ENCODE data around the gene RMRP.

RMRP gene

DNA sequence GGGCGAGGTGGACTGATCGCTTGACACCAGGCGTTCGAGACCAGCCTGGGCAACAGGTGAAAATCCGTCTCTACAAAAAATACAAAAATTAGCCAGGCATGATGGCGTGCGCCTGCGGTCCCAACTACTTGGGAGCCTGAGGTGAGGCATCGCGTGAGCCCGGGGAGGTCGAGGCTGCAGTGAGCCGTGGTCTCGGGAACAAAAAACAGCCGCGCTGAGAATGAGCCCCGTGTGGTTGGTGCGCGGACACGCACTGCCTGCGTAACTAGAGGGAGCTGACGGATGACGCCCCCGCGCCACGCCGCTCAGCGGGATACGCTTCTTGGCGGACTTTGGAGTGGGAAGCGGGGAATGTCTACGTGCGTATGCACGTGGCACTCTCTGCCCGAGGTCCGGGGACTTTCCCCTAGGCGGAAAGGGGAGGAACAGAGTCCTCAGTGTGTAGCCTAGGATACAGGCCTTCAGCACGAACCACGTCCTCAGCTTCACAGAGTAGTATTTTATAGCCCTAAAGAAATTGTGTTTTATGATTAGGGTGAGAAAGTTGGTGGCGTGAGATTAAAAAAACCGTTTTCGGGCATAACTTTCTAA is at the start of gene RMRP:
TSS of gene RMRP (minus strand) at position 474 of the 591 bp plus-strand sequence.
- no peaks in the 10 kb centered on the region for H3K9me3 Mint-ChIP-seq (ENCODE audit: low read depth)
- H3K4me1 Mint-ChIP-seq (ENCODE audit: low read depth), result peaks cover 65% of the 10 kb centered on the region

GRCh38 chr9:35706951-35707350 is 49.1 kb upstream of the RMRP start:
- Mint-ChIP-seq H3K4me1 (ENCODE audit: low read depth) (no peaks in the 10 kb centered on the region), H3K36me3 (peaks cover 8% of the 10 kb centered on the region), H3K27ac (no peak overlapping the region), H3K27me3 (no peaks in the 10 kb centered on the region), H3K4me3 (no peak overlapping the region), H3K9me3 (ENCODE audit: low read depth) (no peaks in the 10 kb centered on the region)

More for the DNA sequence above, at the start of gene RMRP:
- Mint-ChIP-seq H3K4me3 (peak within 1 kb of the TSS; percentile 85), H3K27ac (peak within 1 kb of the TSS; percentile 99), H3K27me3 (no peaks in the 10 kb centered on the region), H3K36me3 (peaks cover 2% of the 10 kb centered on the region)

GRCh38 chr9:35705836-35706430 is 48.1 kb upstream of the RMRP start:
- H3K36me3 Mint-ChIP-seq, result peaks cover 8% of the 10 kb centered on the region
- H3K4me3 Mint-ChIP-seq, result no peak overlapping the region
- H3K9me3 Mint-ChIP-seq (ENCODE audit: low read depth), result no peaks in the 10 kb centered on the region
- H3K27me3 Mint-ChIP-seq, result no peaks in the 10 kb centered on the region
- no peak overlapping the region for H3K27ac Mint-ChIP-seq
- H3K4me1 Mint-ChIP-seq (ENCODE audit: low read depth), result no peaks in the 10 kb centered on the region

GRCh38 chr9:35705372-35705771 is 47.6 kb upstream of the RMRP start:
- no peaks in the 10 kb centered on the region for H3K9me3 Mint-ChIP-seq (ENCODE audit: low read depth)
- no peak overlapping the region for H3K27ac Mint-ChIP-seq
- no peak overlapping the region for H3K4me3 Mint-ChIP-seq
- H3K36me3 Mint-ChIP-seq, result peaks cover 5% of the 10 kb centered on the region
- no peaks in the 10 kb centered on the region for H3K4me1 Mint-ChIP-seq (ENCODE audit: low read depth)
- H3K27me3 Mint-ChIP-seq, result no peaks in the 10 kb centered on the region

DNA sequence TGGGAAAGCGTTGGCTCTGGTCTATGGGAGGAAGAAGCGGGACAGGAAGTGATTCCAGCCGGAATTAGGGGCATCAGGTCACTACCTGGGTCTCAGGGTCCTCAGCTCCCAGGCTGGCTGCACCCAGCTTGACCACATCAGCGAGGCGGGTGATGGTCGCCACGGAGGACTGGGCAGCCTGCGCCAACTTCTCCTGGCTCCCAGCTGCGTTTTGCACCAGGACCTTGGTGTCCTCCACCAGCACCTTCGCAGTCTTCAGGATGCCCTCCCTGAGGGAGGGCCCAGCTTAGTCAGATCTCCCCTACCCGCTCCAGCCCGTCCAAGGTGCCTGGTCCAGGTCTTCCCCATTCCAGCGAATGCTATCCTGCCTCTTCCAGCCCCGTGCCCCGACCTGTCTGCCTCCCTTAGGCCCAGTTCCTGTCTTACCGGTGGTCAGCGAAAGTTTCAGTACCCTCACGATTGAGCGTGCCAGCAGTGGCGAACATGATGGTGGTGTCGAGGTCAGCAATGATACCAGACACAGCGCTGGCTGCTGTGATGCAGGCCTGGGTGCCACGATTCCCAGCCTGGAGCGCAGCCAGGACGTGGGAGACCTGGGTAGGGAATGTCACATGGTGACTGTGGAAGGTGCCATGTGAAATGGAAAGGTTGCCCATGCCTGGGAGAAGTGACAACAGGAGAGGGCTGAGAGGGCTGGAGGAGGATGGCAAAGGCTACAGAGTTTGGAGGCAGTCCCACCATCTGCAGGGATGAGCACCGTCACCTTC is 46.3 kb upstream of the RMRP start:
- H3K27ac Mint-ChIP-seq, result no peak overlapping the region
- no peaks in the 10 kb centered on the region for H3K27me3 Mint-ChIP-seq
- peaks cover 5% of the 10 kb centered on the region for H3K36me3 Mint-ChIP-seq
- H3K9me3 Mint-ChIP-seq (ENCODE audit: low read depth), result no peaks in the 10 kb centered on the region
- no peak overlapping the region for H3K4me3 Mint-ChIP-seq
- no peaks in the 10 kb centered on the region for H3K4me1 Mint-ChIP-seq (ENCODE audit: low read depth)

DNA sequence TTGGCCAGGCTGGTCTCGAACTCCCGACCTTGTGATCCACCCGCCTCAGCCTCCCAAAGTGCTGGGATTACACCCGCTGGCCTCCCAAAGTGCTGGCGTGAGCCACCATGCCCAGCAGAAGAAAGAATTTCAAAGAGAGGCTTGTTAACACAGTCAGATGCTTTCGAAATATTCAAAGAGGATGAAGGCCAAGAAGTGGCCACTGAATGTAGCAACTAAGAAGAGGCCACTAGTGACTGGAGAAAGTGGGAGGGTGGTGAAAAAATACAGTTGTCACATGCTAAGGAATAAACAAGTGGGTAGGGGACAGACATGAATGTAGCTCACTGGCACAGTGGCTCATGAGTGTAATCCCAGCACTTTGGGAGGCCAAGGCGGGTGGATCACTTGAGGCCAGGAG is 44.9 kb upstream of the RMRP start:
- H3K36me3 Mint-ChIP-seq, result peaks cover 3% of the 10 kb centered on the region
- H3K9me3 Mint-ChIP-seq (ENCODE audit: low read depth), result no peaks in the 10 kb centered on the region
- no peak overlapping the region for H3K4me3 Mint-ChIP-seq
- no peak overlapping the region for H3K27ac Mint-ChIP-seq
- H3K4me1 Mint-ChIP-seq (ENCODE audit: low read depth), result no peaks in the 10 kb centered on the region
- H3K27me3 Mint-ChIP-seq, result no peaks in the 10 kb centered on the region

- peaks cover 6% of the 10 kb centered on the region for H3K4me1 Mint-ChIP-seq (ENCODE audit: low read depth)
- no peaks in the 10 kb centered on the region for H3K9me3 Mint-ChIP-seq (ENCODE audit: low read depth)
- H3K36me3 Mint-ChIP-seq, result peaks cover 2% of the 10 kb centered on the region
- no peak overlapping the region for H3K4me3 Mint-ChIP-seq
- no peaks in the 10 kb centered on the region for H3K27me3 Mint-ChIP-seq
- H3K27ac Mint-ChIP-seq, result no peak overlapping the region
Observed at GRCh38 chr9:35700942-35701341, 43.1 kb upstream of the RMRP start.

GRCh38 chr9:35700031-35700430 is 42.2 kb upstream of the RMRP start:
- Mint-ChIP-seq H3K4me3 (no peak overlapping the region), H3K9me3 (ENCODE audit: low read depth) (no peaks in the 10 kb centered on the region), H3K4me1 (ENCODE audit: low read depth) (peaks cover 6% of the 10 kb centered on the region), H3K27me3 (no peaks in the 10 kb centered on the region), H3K27ac (no peak overlapping the region), H3K36me3 (peaks cover 2% of the 10 kb centered on the region)

GRCh38 chr9:35698231-35698630 is 40.4 kb upstream of the RMRP start:
- no peaks in the 10 kb centered on the region for H3K27me3 Mint-ChIP-seq
- no peak overlapping the region for H3K27ac Mint-ChIP-seq

DNA sequence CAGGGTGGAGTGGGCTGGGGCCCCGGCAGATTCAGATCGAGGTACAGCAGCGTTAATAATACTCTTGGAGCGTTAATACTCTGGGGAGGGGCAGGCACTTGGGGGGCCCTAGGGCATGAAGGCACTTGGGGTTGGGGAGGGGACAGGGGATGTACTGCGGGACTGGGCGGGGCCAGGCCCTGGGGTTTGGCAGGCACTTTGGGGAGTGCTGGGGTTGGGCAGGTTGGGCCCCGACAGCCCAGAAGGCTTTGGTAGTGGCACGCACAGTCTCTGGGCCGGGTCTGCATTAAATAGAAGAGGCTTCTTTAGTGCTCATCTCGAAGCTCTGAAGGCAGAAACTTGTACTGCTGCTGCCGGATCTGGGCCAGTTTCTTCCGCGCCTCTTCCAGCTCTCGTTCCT is 39.7 kb upstream of the RMRP start:
- Mint-ChIP-seq H3K9me3 (ENCODE audit: low read depth) (no peaks in the 10 kb centered on the region), H3K36me3 (no peaks in the 10 kb centered on the region), H3K4me3 (no peak overlapping the region), H3K4me1 (ENCODE audit: low read depth) (peaks cover 6% of the 10 kb centered on the region), H3K27ac (peak overlapping the region; percentile 19), H3K27me3 (no peaks in the 10 kb centered on the region)

More at GRCh38 chr9:35698231-35698630, 40.4 kb upstream of the RMRP start:
- Mint-ChIP-seq H3K36me3 (no peaks in the 10 kb centered on the region), H3K9me3 (ENCODE audit: low read depth) (no peaks in the 10 kb centered on the region), H3K4me3 (no peak overlapping the region), H3K4me1 (ENCODE audit: low read depth) (peaks cover 6% of the 10 kb centered on the region)

- no peaks in the 10 kb centered on the region for H3K36me3 Mint-ChIP-seq
- H3K27ac Mint-ChIP-seq, result no peak overlapping the region
- H3K27me3 Mint-ChIP-seq, result no peaks in the 10 kb centered on the region
- peaks cover 7% of the 10 kb centered on the region for H3K4me1 Mint-ChIP-seq (ENCODE audit: low read depth)
- H3K4me3 Mint-ChIP-seq, result no peak overlapping the region
- H3K9me3 Mint-ChIP-seq (ENCODE audit: low read depth), result no peaks in the 10 kb centered on the region
Observed at GRCh38 chr9:35696520-35697215, 38.8 kb upstream of the RMRP start.

DNA sequence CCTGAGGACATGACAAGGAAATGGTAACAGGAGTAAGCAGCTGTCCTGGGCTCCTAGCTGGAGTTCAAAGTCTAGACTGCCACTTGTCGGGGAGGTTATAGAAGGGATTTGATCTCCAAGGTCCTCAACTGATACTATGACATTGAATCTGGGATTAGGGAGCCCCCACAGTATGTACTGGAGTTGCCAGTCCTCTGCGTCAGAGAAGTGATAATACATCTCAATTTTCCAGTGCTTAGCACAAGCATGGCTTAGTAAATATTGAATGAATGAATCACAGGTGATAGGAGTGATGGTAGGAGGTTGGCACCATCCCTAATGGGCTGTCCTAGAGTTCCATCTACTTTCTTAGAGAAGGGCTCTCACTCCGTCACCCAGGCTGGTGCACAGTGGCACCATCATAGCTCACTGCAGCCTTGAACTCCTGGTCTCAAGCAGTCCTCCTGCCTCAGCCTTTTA is 38.2 kb upstream of the RMRP start:
- no peak overlapping the region for H3K4me3 Mint-ChIP-seq

DNA sequence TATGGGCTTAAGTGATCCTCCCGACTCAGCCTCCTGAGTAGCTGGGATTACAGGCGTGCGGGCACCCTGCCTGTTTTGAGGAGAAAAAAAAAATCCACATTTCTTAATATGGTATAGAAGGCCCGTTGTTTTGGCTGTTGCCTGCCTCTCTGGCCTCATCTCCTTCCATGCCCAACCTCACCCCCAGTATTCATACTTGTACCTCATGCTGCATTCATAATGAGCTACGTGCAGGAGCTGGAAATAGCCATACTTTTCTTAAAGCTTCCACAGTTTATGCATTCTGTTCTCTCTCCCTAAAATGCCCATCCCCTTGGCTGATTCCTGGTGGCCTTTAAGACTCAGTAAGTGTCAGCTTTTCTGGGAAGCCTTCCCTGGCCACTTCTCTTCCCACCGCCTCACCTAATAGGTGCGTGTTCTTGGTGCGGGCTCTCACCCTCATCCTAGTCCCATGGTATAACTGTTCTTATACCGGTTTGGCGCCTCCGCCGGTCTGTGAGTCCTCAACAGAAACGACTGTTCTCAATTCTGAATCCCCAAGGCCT is 34.0 kb upstream of the RMRP start:
- no peaks in the 10 kb centered on the region for H3K27me3 Mint-ChIP-seq
- H3K4me3 Mint-ChIP-seq, result peak overlapping the region; percentile 86
- H3K27ac Mint-ChIP-seq, result no peak overlapping the region
- peaks cover 30% of the 10 kb centered on the region for H3K4me1 Mint-ChIP-seq (ENCODE audit: low read depth)
- H3K9me3 Mint-ChIP-seq (ENCODE audit: low read depth), result no peaks in the 10 kb centered on the region
- no peaks in the 10 kb centered on the region for H3K36me3 Mint-ChIP-seq

More for the DNA sequence above, 38.2 kb upstream of the RMRP start:
- no peaks in the 10 kb centered on the region for H3K9me3 Mint-ChIP-seq (ENCODE audit: low read depth)
- no peaks in the 10 kb centered on the region for H3K27me3 Mint-ChIP-seq
- peaks cover 14% of the 10 kb centered on the region for H3K4me1 Mint-ChIP-seq (ENCODE audit: low read depth)
- no peaks in the 10 kb centered on the region for H3K36me3 Mint-ChIP-seq
- H3K27ac Mint-ChIP-seq, result no peak overlapping the region

DNA sequence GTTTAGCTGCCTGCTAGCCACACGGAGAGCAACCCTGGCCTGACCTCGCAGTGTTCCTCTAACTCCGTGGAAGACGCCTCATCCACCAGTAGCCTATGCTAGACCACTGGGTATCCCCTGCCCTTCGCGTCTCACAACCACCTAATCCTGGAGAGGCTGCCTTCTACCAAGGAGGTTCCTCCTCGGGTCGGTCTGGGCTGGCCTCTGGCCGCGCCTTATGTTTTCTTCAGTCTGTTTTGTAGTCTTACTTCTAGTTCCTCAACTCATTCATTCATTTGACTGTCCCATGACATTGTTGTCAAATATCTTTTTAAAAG is 33.5 kb upstream of the RMRP start:
- H3K27ac Mint-ChIP-seq, result peak overlapping the region; percentile 46
- H3K36me3 Mint-ChIP-seq, result no peaks in the 10 kb centered on the region
- H3K9me3 Mint-ChIP-seq (ENCODE audit: low read depth), result no peaks in the 10 kb centered on the region
- H3K27me3 Mint-ChIP-seq, result no peaks in the 10 kb centered on the region
- H3K4me3 Mint-ChIP-seq, result peak overlapping the region; percentile 86
- peaks cover 25% of the 10 kb centered on the region for H3K4me1 Mint-ChIP-seq (ENCODE audit: low read depth)

Measured in activated naive CD8-positive, alpha-beta T cell (primary cell).